HL-60 (cell line): ENCODE measurements around the gene YKT6.

ENCODE experiments used
- DNase-seq, 2 experiments: peaks; one replicate each; pipeline ENCODE4 v3.0.0-alpha.2; 2010 to 2020; ENCODE audit warnings: low read depth in 1 of 2, low spot score in 1 of 2
- H3K27ac ChIP-seq: fragments of 250-450 bp; sonication (Bioruptor Pico); replicated peaks from 2 replicates; pipeline ENCODE4 v1.5.1; 2020; ENCODE audit warnings: mild to moderate bottlenecking, moderate library complexity
- H3K27me3 ChIP-seq: fragments of 250-450 bp; sonication (Bioruptor Pico); 2 replicates; pipeline ENCODE4 v1.5.1; 2021; ENCODE audit warnings: mild to moderate bottlenecking, moderate library complexity; ENCODE audit not compliant: insufficient read depth, poor library complexity, severe bottlenecking
- H3K4me3 ChIP-seq: replicated peaks from 2 replicates; pipeline ENCODE4 v1.5.1; 2011; ENCODE audit warnings: mild to moderate bottlenecking, control low read depth, low read length; ENCODE audit not compliant: insufficient read depth
- CTCF ChIP-seq: IDR thresholded peaks from one replicate; pipeline ENCODE4 v1.5.1; 2011; ENCODE audit warnings: low read length, control low read depth, inconsistent platforms; ENCODE audit not compliant: insufficient read depth
- GABPA ChIP-seq: IDR thresholded peaks from 2 replicates; pipeline ENCODE4 v1.6.1; 2012; ENCODE audit warnings: low read depth
- POLR2AphosphoS5 ChIP-seq: IDR thresholded peaks from 2 replicates; pipeline ENCODE4 v1.6.1; 2012; ENCODE audit warnings: low read depth
- REST ChIP-seq: IDR thresholded peaks from 2 replicates; pipeline ENCODE4 v1.6.1; 2012; ENCODE audit warnings: low read depth; ENCODE audit not compliant: insufficient replicate concordance
- SPI1 ChIP-seq: IDR thresholded peaks from 2 replicates; pipeline ENCODE4 v1.6.1; 2012; ENCODE audit warnings: low read depth, mild to moderate bottlenecking, borderline replicate concordance

Gene YKT6

DNA sequence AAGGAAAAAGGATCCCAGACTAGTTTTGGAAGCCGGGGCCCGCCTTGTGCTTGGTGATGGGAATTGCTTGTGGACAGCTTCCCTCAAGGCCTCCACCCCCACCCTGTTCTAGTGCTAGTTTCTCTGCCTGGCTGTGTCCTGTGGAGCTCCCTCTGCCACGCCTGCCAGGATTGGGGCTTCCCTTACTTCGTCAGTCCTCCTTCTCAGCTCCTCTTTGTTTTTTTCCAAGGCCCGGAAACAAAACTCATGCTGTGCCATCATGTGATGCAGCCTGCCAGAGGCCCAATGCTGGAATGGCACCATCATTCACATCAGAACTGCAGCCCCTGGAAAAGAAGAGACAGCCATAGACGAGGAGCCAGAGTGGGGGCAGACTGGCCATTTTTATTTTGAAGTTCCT lies 11.2 kb downstream of the YKT6 start:
- Histone ChIP-seq H3K4me3 (no peak overlapping the region), H3K27ac (no peak overlapping the region), H3K27me3 (no peaks in the 10 kb centered on the region)
- DNase-seq = no peak
- TF ChIP-seq REST = no peak
- no peak for TF ChIP-seq SPI1
- no peak for TF ChIP-seq POLR2AphosphoS5
- no peak for TF ChIP-seq CTCF
- no peak for TF ChIP-seq GABPA

GRCh38 chr7:44212581-44213184 lies 11.9 kb downstream of the YKT6 start:
- no peak overlapping the region for H3K27ac ChIP-seq
- H3K27me3 ChIP-seq = no peaks in the 10 kb centered on the region
- TF ChIP-seq SPI1 (no peak), REST (no peak), CTCF (no peak), GABPA (no peak), POLR2AphosphoS5 (no peak)
- no peak overlapping the region for H3K4me3 ChIP-seq
- DNase-seq = no peak

- no peak overlapping the region for H3K4me3 ChIP-seq
- TF ChIP-seq POLR2AphosphoS5 (peak; percentile 34; the same call in 1 of the 2 replicates), CTCF (no peak)
- H3K27ac ChIP-seq = no peak overlapping the region
- no peaks in the 10 kb centered on the region for H3K27me3 ChIP-seq
- DNase-seq = no peak
Observed at GRCh38 chr7:44213206-44213876, 12.6 kb downstream of the YKT6 start.

DNA sequence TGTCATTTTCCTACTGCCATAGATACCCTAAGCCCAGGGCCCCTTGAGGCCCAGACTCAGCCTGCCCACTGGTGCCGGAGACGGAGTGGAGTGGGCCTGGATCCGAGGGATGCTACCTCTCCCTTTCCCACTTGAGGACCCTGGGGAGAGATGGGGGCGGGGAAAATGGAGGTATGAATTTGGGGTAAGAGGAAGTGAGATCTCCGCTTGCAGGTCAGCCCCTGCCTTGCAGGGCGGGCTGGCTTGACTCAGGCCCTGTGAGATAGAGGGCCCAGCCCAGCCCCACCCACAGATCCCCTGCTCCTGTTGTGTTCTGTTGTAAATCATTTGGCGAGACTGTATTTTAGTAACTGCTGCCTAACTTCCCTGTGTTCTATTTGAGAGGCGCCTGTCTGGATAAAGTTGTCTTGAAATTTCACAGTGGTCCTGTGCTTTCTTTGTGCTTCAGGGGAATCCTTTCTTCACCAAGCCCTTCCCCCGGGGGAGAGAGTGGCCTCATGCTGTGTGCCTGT lies 13.2 kb downstream of the YKT6 start:
- TF ChIP-seq GABPA = no peak
- TF ChIP-seq SPI1 = no peak
- no peak for TF ChIP-seq REST
- peak; percentile 4; the same call in 1 of the 2 replicates for TF ChIP-seq POLR2AphosphoS5
- no peak for TF ChIP-seq CTCF
- no peak for DNase-seq
- Histone ChIP-seq H3K4me3 (no peak overlapping the region), H3K27ac (no peak overlapping the region), H3K27me3 (no peaks in the 10 kb centered on the region)
